Tibial nerve (tissue), 4 donors: ENCODE results near the gene PRKG1. TPM values are rescaled to one million over a fixed set of nuclear protein-coding genes. Genes with fewer than 3 reads are reported as not detected.

Source experiments
- DNase-seq, 2 donors: peaks; one replicate each; pipeline ENCODE4 v3.0.0-alpha.2; 2019; ENCODE audit warnings: low spot score in 2 of 2
- H3K27ac ChIP-seq, 4 donors: fragments of 200-600 bp; sonication (generic) in 3 of 4; one replicate each; pipeline ENCODE4 v1.5.1; 2017 to 2019; ENCODE audit warnings: mild to moderate bottlenecking in 1 of 4
- H3K27me3 ChIP-seq, 2 donors: fragments of 200-600 bp; sonication (generic) in 1 of 2; one replicate each; pipeline versions ENCODE4 v1.5.1 to v1.6.0; 2017 to 2019
- H3K36me3 ChIP-seq, 3 donors: fragments of 200-600 bp; sonication (generic); one replicate each; pipeline ENCODE4 v1.5.1; 2018 to 2019
- H3K4me1 ChIP-seq, 4 donors: fragments of 200-600 bp; sonication (generic) in 3 of 4; one replicate each; pipeline ENCODE4 v1.5.1; 2017 to 2019
- H3K4me3 ChIP-seq, 4 donors: fragments of 200-600 bp; sonication (generic) in 3 of 4; one replicate each; pipeline ENCODE4 v1.5.1; 2017 to 2019; ENCODE audit warnings: mild to moderate bottlenecking in 1 of 4, moderate library complexity in 1 of 4
- H3K9me3 ChIP-seq, 4 donors: fragments of 200-600 bp; sonication (generic) in 3 of 4; one replicate each; pipeline ENCODE4 v1.5.1; 2017 to 2019
- EP300 ChIP-seq, 2 donors: sonication (generic); formaldehyde crosslinking; IDR thresholded peaks; one replicate each; pipeline ENCODE4 v1.6.1; 2017; ENCODE audit warnings: antibody characterized with exemption in 2 of 2, mild to moderate bottlenecking in 1 of 2
- POLR2A ChIP-seq, 2 donors: fragments of 450-650 bp; IDR thresholded peaks; one replicate each; pipeline ENCODE4 v1.6.1; 2017; ENCODE audit warnings: antibody characterized with exemption in 2 of 2, mild to moderate bottlenecking in 2 of 2, moderate library complexity in 2 of 2
- WGBS, 2 donors: methylation state at CpG; one replicate each; pipeline ENCODE4 v1.1.5; 2018; 5-methylcytosine and 5-hydroxymethylcytosine counted together
- total RNA-seq, 4 donors: library from RNA; depleted of rRNA; stranded (reverse); fragments of >200 nt; gene quantifications; one replicate each; pipeline ENCODE4 v1.1.0, GENCODE V29; 2016
- TF ChIP-seq, protein P1 (sequence below), 5 experiments: fragments of 200-600 bp in 3 of 5; fragments of 450-650 bp in 2 of 5; sonication (generic) in 3 of 5; IDR thresholded peaks; one replicate each; pipeline ENCODE4 v1.5.1; 2016 to 2019; ENCODE audit warnings: antibody characterized with exemption in 5 of 5, mild to moderate bottlenecking in 3 of 5, moderate library complexity in 2 of 5

Gene PRKG1
- total RNA-seq, 4 donors from 2014 or later = 8.7 to 35.0 (median 14.8) TPM

- WGBS, 2 donors = 60 to 66% methylated on average over 3 of the region's 3 CpGs
- Histone ChIP-seq H3K27me3 (no peaks in the 10 kb centered on the region), H3K9me3 (no peaks in the 10 kb centered on the region), H3K4me1 (peaks cover 0 to 3% (median 0%) of the 10 kb centered on the region in 4 donors), H3K36me3 (no peaks in the 10 kb centered on the region), H3K4me3 (no peak overlapping the region), H3K27ac (no peak overlapping the region)
- TF ChIP-seq POLR2A (IDR thresholded peaks at IDR 0.05) (no peak), EP300 (IDR thresholded peaks at IDR 0.05) (no peak)
- TF ChIP-seq, protein P1, sequence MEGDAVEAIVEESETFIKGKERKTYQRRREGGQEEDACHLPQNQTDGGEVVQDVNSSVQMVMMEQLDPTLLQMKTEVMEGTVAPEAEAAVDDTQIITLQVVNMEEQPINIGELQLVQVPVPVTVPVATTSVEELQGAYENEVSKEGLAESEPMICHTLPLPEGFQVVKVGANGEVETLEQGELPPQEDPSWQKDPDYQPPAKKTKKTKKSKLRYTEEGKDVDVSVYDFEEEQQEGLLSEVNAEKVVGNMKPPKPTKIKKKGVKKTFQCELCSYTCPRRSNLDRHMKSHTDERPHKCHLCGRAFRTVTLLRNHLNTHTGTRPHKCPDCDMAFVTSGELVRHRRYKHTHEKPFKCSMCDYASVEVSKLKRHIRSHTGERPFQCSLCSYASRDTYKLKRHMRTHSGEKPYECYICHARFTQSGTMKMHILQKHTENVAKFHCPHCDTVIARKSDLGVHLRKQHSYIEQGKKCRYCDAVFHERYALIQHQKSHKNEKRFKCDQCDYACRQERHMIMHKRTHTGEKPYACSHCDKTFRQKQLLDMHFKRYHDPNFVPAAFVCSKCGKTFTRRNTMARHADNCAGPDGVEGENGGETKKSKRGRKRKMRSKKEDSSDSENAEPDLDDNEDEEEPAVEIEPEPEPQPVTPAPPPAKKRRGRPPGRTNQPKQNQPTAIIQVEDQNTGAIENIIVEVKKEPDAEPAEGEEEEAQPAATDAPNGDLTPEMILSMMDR (IDR thresholded peaks at IDR 0.05) = no peak
- no peak for DNase-seq
Measured at GRCh38 chr10:51596695-51597094, 522.4 kb downstream of the PRKG1 start.

DNA sequence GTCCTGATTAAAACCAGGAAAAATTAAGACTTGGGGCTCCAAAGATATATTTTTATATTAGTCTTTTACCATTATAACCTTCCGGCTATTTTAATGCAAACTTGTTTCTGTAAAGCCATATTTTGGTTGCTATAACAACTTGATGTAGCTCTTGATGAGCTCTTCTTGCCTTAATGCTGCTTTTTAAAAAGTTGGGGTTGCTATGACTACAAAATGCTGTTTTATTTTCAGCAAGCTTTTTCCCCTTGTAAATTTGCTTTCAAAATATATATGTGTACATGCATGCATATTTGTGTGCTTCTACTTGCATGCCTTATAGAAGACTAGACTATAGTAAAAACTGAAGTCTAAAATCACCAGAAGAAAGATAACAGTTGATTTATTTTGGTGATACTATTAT lies 525.4 kb downstream of the PRKG1 start:
- peaks cover 0 to 3% (median 0%) of the 10 kb centered on the region in 4 donors for H3K4me1 ChIP-seq
- H3K36me3 ChIP-seq = no peaks in the 10 kb centered on the region
- no peaks in the 10 kb centered on the region for H3K9me3 ChIP-seq
- H3K27ac ChIP-seq = no peak overlapping the region
- WGBS, 2 donors = 75 to 80% methylated on average over 1 of the region's 1 CpG
- no peak overlapping the region for H3K4me3 ChIP-seq
- H3K27me3 ChIP-seq = no peaks in the 10 kb centered on the region
- no peak for DNase-seq
- TF ChIP-seq EP300 (IDR thresholded peaks at IDR 0.05) (no peak), POLR2A (IDR thresholded peaks at IDR 0.05) (no peak)
- TF ChIP-seq, protein P1 (IDR thresholded peaks at IDR 0.05) = no peak

DNA sequence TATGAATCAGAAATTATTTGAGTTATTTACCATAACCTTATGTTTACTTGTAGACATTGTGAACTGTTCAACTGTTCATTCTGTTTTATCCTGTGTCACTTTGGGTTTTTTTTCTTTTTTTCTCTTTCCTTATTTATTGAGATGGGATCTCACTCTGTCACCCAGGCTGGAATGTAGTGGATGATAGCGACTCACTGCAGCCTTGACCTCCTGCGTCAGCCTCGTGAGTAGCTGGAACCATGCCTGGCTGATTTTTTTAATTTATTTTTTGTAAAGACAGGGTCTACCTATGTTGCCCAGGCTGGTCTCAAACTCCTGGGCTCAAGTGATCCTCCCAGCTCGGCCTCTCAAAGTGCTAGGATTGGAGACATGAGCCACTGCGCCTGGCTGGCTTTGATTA lies 528.0 kb downstream of the PRKG1 start:
- H3K27ac ChIP-seq = no peak overlapping the region
- no peaks in the 10 kb centered on the region for H3K36me3 ChIP-seq
- H3K27me3 ChIP-seq = no peaks in the 10 kb centered on the region
- H3K4me3 ChIP-seq = no peak overlapping the region
- TF ChIP-seq POLR2A (IDR thresholded peaks at IDR 0.05) = no peak
- TF ChIP-seq, protein P1 (IDR thresholded peaks at IDR 0.05) = no peak
- no peak for TF ChIP-seq EP300 (IDR thresholded peaks at IDR 0.05)
- no peaks in the 10 kb centered on the region for H3K9me3 ChIP-seq
- 72 to 81% methylated on average over 5 of the region's 5 CpGs for WGBS, 2 donors
- peaks cover 0 to 3% (median 0%) of the 10 kb centered on the region in 4 donors for H3K4me1 ChIP-seq
- DNase-seq = no peak

DNA sequence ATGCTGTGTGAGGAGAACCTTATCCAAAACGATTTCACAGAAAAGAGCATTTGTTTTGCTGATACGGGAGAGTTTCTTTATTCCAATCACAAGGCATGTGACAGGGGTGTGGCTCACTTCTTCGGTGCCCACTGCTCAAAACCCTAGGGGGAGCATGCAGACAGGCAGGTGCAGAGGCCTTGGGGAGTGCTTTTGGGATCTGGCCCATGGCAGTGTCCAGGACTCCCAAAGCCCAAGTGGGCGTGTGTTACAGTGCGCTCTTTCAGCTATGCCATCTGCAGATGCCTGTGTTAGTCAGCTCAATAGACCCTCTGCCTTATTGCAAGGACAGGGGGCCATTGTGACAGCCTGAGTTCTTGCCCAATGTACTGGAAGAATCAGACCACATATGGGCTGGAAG lies 530.3 kb downstream of the PRKG1 start:
- Histone ChIP-seq H3K4me3 (no peak overlapping the region), H3K9me3 (no peaks in the 10 kb centered on the region), H3K27ac (no peak overlapping the region), H3K36me3 (no peaks in the 10 kb centered on the region), H3K27me3 (no peaks in the 10 kb centered on the region), H3K4me1 (peaks cover 0 to 3% (median 0%) of the 10 kb centered on the region in 4 donors)
- 67 to 70% methylated on average over 5 of the region's 5 CpGs for WGBS, 2 donors
- TF ChIP-seq POLR2A (IDR thresholded peaks at IDR 0.05) (no peak), EP300 (IDR thresholded peaks at IDR 0.05) (no peak)
- TF ChIP-seq, protein P1 (IDR thresholded peaks at IDR 0.05) = no peak
- no peak for DNase-seq

DNA sequence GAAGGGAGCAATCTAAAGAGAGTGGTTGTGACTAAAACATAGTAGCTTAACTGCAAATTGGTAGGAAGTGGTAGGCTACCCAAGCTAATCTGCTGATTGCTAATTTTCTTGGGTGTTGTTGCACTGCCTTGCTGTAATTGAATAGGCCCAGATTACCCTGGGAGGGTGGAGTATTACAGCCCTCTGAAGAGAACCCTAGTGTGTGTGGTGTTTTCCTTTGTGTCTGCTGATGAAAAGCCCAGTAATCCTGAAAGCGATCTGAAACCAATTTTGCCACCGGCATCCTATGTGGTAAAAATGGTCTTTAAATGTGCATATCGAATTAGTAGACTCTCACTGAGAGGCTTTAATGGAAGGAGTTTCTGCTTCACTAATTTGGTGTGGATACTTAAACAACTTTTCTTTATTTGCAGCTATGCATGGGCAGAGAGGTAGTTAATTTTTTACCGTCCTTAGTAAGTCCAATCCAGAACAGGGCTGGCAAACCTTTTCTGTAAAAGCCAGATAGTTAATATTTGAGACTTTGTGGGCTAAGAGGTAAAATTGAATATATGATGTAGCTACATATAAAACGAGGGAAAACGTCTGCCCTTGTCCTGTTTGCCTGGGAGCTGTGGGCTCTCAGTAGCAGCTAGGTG lies 532.7 kb downstream of the PRKG1 start:
- Histone ChIP-seq H3K4me3 (no peak overlapping the region), H3K27me3 (no peaks in the 10 kb centered on the region), H3K9me3 (peaks cover 0 to 4% (median 0%) of the 10 kb centered on the region in 4 donors), H3K27ac (no peak overlapping the region), H3K36me3 (no peaks in the 10 kb centered on the region), H3K4me1 (no peaks in the 10 kb centered on the region)
- DNase-seq = no peak
- 68 to 78% methylated on average over 6 of the region's 6 CpGs for WGBS, 2 donors
- TF ChIP-seq EP300 (IDR thresholded peaks at IDR 0.05) (no peak), POLR2A (IDR thresholded peaks at IDR 0.05) (no peak)
- TF ChIP-seq, protein P1 (IDR thresholded peaks at IDR 0.05) = no peak
